GM12878 (cell line): Measurements from ENCODE around the gene LIMA1. TPM values are rescaled to one million over a fixed set of nuclear protein-coding genes. Genes with fewer than 3 reads are reported as not detected.

ENCODE experiments used
- ATAC-seq: fragments of 200-7000 bp; cut with Tn5 transposase; 3 replicates; pipeline ENCODE4 v1.9.1; 2020; ENCODE audit warnings: mild to moderate bottlenecking, moderate library complexity
- BruUV-seq: library from RNA; stranded (reverse); fragments of 400-500 nt; replicated peaks from 2 replicates; lab custom pipeline; 2021; lab: Mats Ljungman, UMichigan
- CTCF ChIA-PET: fragments of 300-600 bp; sonication (Branson Sonifier 250); formaldehyde crosslinking; extraction: SDS; loops from one replicate; lab custom pipeline; 2021; ENCODE audit warnings: inconsistent platforms; lab: Yijun Ruan, JAX
- POLR2A ChIA-PET: fragments of 350-600 bp; formaldehyde crosslinking; extraction: SDS; loops from one replicate; lab custom pipeline; 2021; ENCODE audit warnings: inconsistent platforms; lab: Charles Lee
- RAD21 ChIA-PET: fragments of 300-600 bp; sonication (Branson Sonifier 250); formaldehyde crosslinking; loops from one replicate; lab custom pipeline; 2023; ENCODE audit warnings: antibody characterized with exemption; ENCODE audit not compliant: unreplicated experiment; lab: Charles Lee
- SMC1A ChIA-PET: fragments of 300-600 bp; sonication (Branson Sonifier 250); formaldehyde crosslinking; loops from one replicate; lab custom pipeline; 2023; ENCODE audit not compliant: unreplicated experiment, uncharacterized antibody; lab: Charles Lee
- DNase-seq: peaks from one replicate; pipeline ENCODE4 v3.0.0-alpha.2; 2011; ENCODE audit warnings: low read depth, low spot score
- FAIRE-seq: peaks from 3 replicates; lab custom pipeline; 2011; peaks lifted over from hg19 to GRCh38; lab: Jason Lieb, UNC
- H2AFZ ChIP-seq: 2 replicates; pipeline ENCODE4 v1.6.0; 2011; ENCODE audit warnings: low read depth, low read length, control low read depth; ENCODE audit not compliant: control insufficient read depth
- H3K27ac ChIP-seq: 2 replicates; pipeline ENCODE4 v1.5.1; 2011; ENCODE audit warnings: control low read depth; ENCODE audit not compliant: control insufficient read depth, insufficient read depth
- H3K27me3 ChIP-seq, 2 experiments: replicated peaks in 1 of 2; 2 replicates each; pipeline versions ENCODE4 v1.6.0 to v1.6.1; 2011; ENCODE audit warnings: low read length in 1 of 2; ENCODE audit not compliant: control insufficient read depth in 2 of 2, insufficient read depth in 2 of 2
- H3K36me3 ChIP-seq, 2 experiments: 2 replicates each; pipeline ENCODE4 v1.5.1; 2011; ENCODE audit warnings: low read length in 1 of 2; ENCODE audit not compliant: control insufficient read depth in 2 of 2, insufficient read depth in 2 of 2
- H3K4me1 ChIP-seq: 2 replicates; pipeline ENCODE4 v1.6.1; 2011; ENCODE audit warnings: mild to moderate bottlenecking, low read length, moderate library complexity, mixed read lengths; ENCODE audit not compliant: control insufficient read depth, insufficient read depth
- H3K4me2 ChIP-seq: 2 replicates; pipeline ENCODE4 v1.6.0; 2011; ENCODE audit warnings: control low read depth; ENCODE audit not compliant: control insufficient read depth, insufficient read depth
- H3K4me3 ChIP-seq: fragments of 200-600 bp; sonication (generic); 2 replicates; pipeline ENCODE4 v1.5.1; 2016
- H3K79me2 ChIP-seq: 2 replicates; pipeline ENCODE4 v1.6.0; 2011; ENCODE audit warnings: low read length; ENCODE audit not compliant: control insufficient read depth, insufficient read depth
- H3K9ac ChIP-seq: 2 replicates; pipeline ENCODE4 v1.8.0; 2011; ENCODE audit warnings: low read length, control low read depth, mixed read lengths; ENCODE audit not compliant: control insufficient read depth, insufficient read depth
- H3K9me3 ChIP-seq: replicated peaks from 3 replicates; pipeline ENCODE4 v1.5.1; 2011; ENCODE audit warnings: mild to moderate bottlenecking, low read length; ENCODE audit not compliant: control insufficient read depth, insufficient read depth
- H4K20me1 ChIP-seq: 2 replicates; pipeline ENCODE4 v1.6.0; 2011; ENCODE audit not compliant: control insufficient read depth, insufficient read depth
- BCL3 ChIP-seq: IDR thresholded peaks from 2 replicates; pipeline ENCODE4 v1.6.1; 2011; ENCODE audit warnings: borderline replicate concordance, low read depth, mild to moderate bottlenecking, moderate library complexity, low read length; ENCODE audit not compliant: insufficient read depth, poor library complexity, severe bottlenecking
- CTCF ChIP-seq, 3 experiments: IDR thresholded peaks in 2 of 3; conservative IDR thresholded peaks in 1 of 3; 2 replicates each; pipeline ENCODE4 v1.5.1; 2011; ENCODE audit warnings: low read depth in 3 of 3, low read length in 3 of 3, mild to moderate bottlenecking in 3 of 3, control low read depth in 2 of 3, moderate library complexity in 2 of 3, inconsistent platforms in 1 of 3, mixed read lengths in 1 of 3; ENCODE audit not compliant: control insufficient read depth in 2 of 3, insufficient read depth in 1 of 3; ENCODE audit errors: extremely low read depth in 1 of 3
- NR2F1 ChIP-seq: fragments of 450-650 bp; conservative IDR thresholded peaks from 2 replicates; pipeline ENCODE4 v1.6.1; 2017; ENCODE audit warnings: mild to moderate bottlenecking
- POLR2AphosphoS5 ChIP-seq: IDR thresholded peaks from 2 replicates; pipeline ENCODE4 v1.6.1; 2011; ENCODE audit warnings: mild to moderate bottlenecking, low read length, inconsistent platforms
- RAD21 ChIP-seq: IDR thresholded peaks from 2 replicates; pipeline ENCODE4 v1.6.1; 2011; ENCODE audit warnings: mild to moderate bottlenecking, low read depth, low read length, moderate library complexity; ENCODE audit not compliant: insufficient read depth
- SMC3 ChIP-seq: IDR thresholded peaks from 2 replicates; pipeline ENCODE4 v1.6.1; 2011; ENCODE audit warnings: low read length, improper control_type of control experiment, borderline replicate concordance
- STAT1 ChIP-seq: fragments of 450-650 bp; conservative IDR thresholded peaks from 2 replicates; pipeline ENCODE4 v1.6.1; 2014; ENCODE audit warnings: antibody characterized with exemption, mild to moderate bottlenecking
- WGBS: methylation state at CpG from one replicate; pipeline ENCODE4 v1.1.6; 2016; ENCODE audit warnings: low lambda C conversion rate; ENCODE audit not compliant: insufficient replicate concordance, insufficient coverage; ENCODE audit errors: missing lambda C conversion rate; 5-methylcytosine and 5-hydroxymethylcytosine counted together
- in situ Hi-C: fragments of 300-500 bp; cut with MboI; formaldehyde crosslinking; loops from 9 replicates; pipeline ENCODE4 v1.14.3; 2018; ENCODE audit warnings: mixed read lengths
- intact Hi-C: fragments of 100-400 bp; cut with micrococcal nuclease; formaldehyde crosslinking; loops from one replicate; pipeline ENCODE4 v1.14.2; 2022; ENCODE audit not compliant: unreplicated experiment
- polyA plus RNA-seq, 11 experiments: library from polyadenylated mRNA; depleted of rRNA in 4 of 11; unstranded in 6 of 11; stranded (reverse) in 5 of 11; fragments of >200 nt; fragmentation: Nextera tagmentation in 4 of 11; fragmentation: Illumina TruSeq in 1 of 11; extraction: Ambion mirVana in 4 of 11; extraction: Trizol in 1 of 11; gene quantifications; 1 replicate in 1 of 11; 2 replicates in 10 of 11; pipeline versions ENCODE4 v1.2.1 to v1.2.3, GENCODE V29; 2011 to 2016; ENCODE audit warnings: inconsistent platforms in 2 of 11, missing spikeins in 2 of 11, low read depth in 1 of 11
- total RNA-seq, 4 experiments: library from RNA; depleted of rRNA in 3 of 4; stranded (reverse); fragments of >200 nt in 3 of 4; fragmentation: Illumina TruSeq in 1 of 4; extraction: Trizol in 1 of 4; gene quantifications; 2 replicates each; pipeline versions ENCODE4 v1.2.1 to v1.2.3, GENCODE V29; 2013 to 2021

The LIMA1 gene
- total and polyA plus RNA-seq, 10 of the 15 experiments (the other 5 are each of a cell fraction or from before 2014, with no cell fraction given), result 53.2 to 109 (median 60.8) TPM

- no TSS peak for BruUV-seq
- in situ Hi-C loops, result no loop called here
- no peaks in the 10 kb centered on the region for H3K79me2 ChIP-seq
- TF ChIP-seq POLR2AphosphoS5, result no peak
- no peak for TF ChIP-seq BCL3
- TF ChIP-seq, all 136 proteins: peak for 0
- Histone ChIP-seq H3K4me3 (no peak overlapping the region), H3K36me3 (peaks cover 0 to 2% of the 10 kb centered on the region in 2 experiments; a peak in 2 of 4 replicates), H3K4me1 (no peaks in the 10 kb centered on the region), H3K4me2 (no peak overlapping the region), H4K20me1 (no peaks in the 10 kb centered on the region), H3K27ac (no peak overlapping the region), H3K9me3 (no peaks in the 10 kb centered on the region), H2AFZ (no peak overlapping the region), H3K9ac (no peak overlapping the region), H3K27me3 (no peaks in the 10 kb centered on the region)
- DNase-seq (no peak), ATAC-seq (no peak), FAIRE-seq (no peak)
- CTCF ChIA-PET, result interaction anchor here (0.9 to 1.6 kb wide), 5 partner anchors 10 to 31 kb away, joined by 3 to 5 read pairs (median 3); partner anchors contain the start of gene COX14
- 89% methylated on average over 8 of the region's 8 CpGs for WGBS
- RAD21 ChIA-PET, result no interaction called here
- POLR2A ChIA-PET, result interaction anchor here (0.7 kb wide), 1 partner anchor 18 kb away, joined by 4 read pairs; no protein-coding TSS in a partner anchor
- intact Hi-C loops, result no loop called here
- SMC1A ChIA-PET, result interaction anchor here (2.4 kb wide), 1 partner anchor 33 kb away, joined by 5 read pairs; no protein-coding TSS in a partner anchor
Observed at GRCh38 chr12:50142993-50143392, 140.3 kb downstream of the LIMA1 start.

GRCh38 chr12:50132505-50133135 lies 150.7 kb downstream of the LIMA1 start:
- CTCF ChIA-PET, result interaction anchor here (0.6 to 11.1 kb wide), 26 partner anchors 9 to 505 kb away, joined by 3 to 89 read pairs (median 4); partner anchors contain the start of genes COX14 and SMARCD1
- 65% methylated on average over 2 of the region's 2 CpGs for WGBS
- intact Hi-C loops (loop anchor here (1.0 to 2.0 kb wide), 2 partner anchors 42 to 182 kb away; no protein-coding TSS in a partner anchor), in situ Hi-C loops (no loop called here)
- no peaks in the 10 kb centered on the region for H3K79me2 ChIP-seq
- no peak overlapping the region for H3K4me2 ChIP-seq
- FAIRE-seq (peak; percentile 38), DNase-seq (no peak), ATAC-seq (peak; percentile 51)
- RAD21 ChIA-PET, result interaction anchor here (0.6 to 2.2 kb wide), 13 partner anchors 17 to 505 kb away, joined by 3 to 9 read pairs (median 3); partner anchors contain the start of gene SMARCD1
- POLR2A ChIA-PET, result interaction anchor here (0.6 kb wide), 1 partner anchor 164 kb away, joined by 6 read pairs; no protein-coding TSS in a partner anchor
- no TSS peak for BruUV-seq
- peaks cover 14 to 29% of the 10 kb centered on the region in 2 experiments for H3K36me3 ChIP-seq
- no peak overlapping the region for H3K27ac ChIP-seq
- H3K4me3 ChIP-seq, result no peak overlapping the region
- SMC1A ChIA-PET, result interaction anchor here (0.8 to 1.8 kb wide), 14 partner anchors 17 to 182 kb away, joined by 3 to 10 read pairs (median 4); partner anchors contain the start of genes CERS5 and SMARCD1
- no peaks in the 10 kb centered on the region for H3K9me3 ChIP-seq
- H3K9ac ChIP-seq, result no peak overlapping the region
- H3K4me1 ChIP-seq, result no peaks in the 10 kb centered on the region
- H4K20me1 ChIP-seq, result no peaks in the 10 kb centered on the region
- TF ChIP-seq CTCF (IDR thresholded peaks at IDR 0.05 in 2 of 3, conservative IDR thresholded peaks at IDR 0.05 in 1 of 3; ENCODE audit: control insufficient read depth in 2 of 3, extremely low read depth in 1 of 3, insufficient read depth in 1 of 3, low read depth in 3 of 3, low read length in 3 of 3) (peak; percentile 37 to 47 (median 46); a peak in 4 of 6 replicates), NR2F1 (peak; percentile 22; the same call in 1 of the 2 replicates), SMC3 (peak; percentile 39; the same call in 1 of the 2 replicates), STAT1 (no peak), RAD21 (peak; percentile 48)
- TF ChIP-seq, all 136 proteins: peak for 4
- Histone ChIP-seq H3K27me3 (no peaks in the 10 kb centered on the region), H2AFZ (no peak overlapping the region)
